Left lung (tissue), 10 donors: ENCODE results near the gene PLA2G4F. TPM values are rescaled to one million over a fixed set of nuclear protein-coding genes. Genes with fewer than 3 reads are reported as not detected.
A peak's percentile ranks its signal among the peaks of the same experiment; 100 is the strongest.

Experiments used
- ATAC-seq: fragments of 200-7000 bp; cut with Tn5 transposase; one replicate; pipeline ENCODE4 v1.9.1; 2020; ENCODE audit warnings: moderate library complexity
- DNase-seq, 4 donors: peaks; one replicate each; pipeline ENCODE4 v3.0.0-alpha.2; 2013 to 2020
- H3K27ac ChIP-seq, 2 donors: fragments of 200-600 bp; sonication (generic) in 1 of 2; one replicate each; pipeline versions ENCODE4 v1.5.0 to v1.8.0; 2020 to 2021
- H3K27me3 ChIP-seq, 2 donors: fragments of 200-600 bp; sonication (generic) in 1 of 2; one replicate each; pipeline versions ENCODE4 v1.5.0 to v1.8.0; 2020 to 2021
- H3K36me3 ChIP-seq, 2 donors: fragments of 200-600 bp; sonication (generic) in 1 of 2; one replicate each; pipeline versions ENCODE4 v1.5.0 to v1.8.0; 2020 to 2021
- H3K4me1 ChIP-seq, 2 donors: fragments of 200-600 bp; one replicate each; pipeline ENCODE4 v1.8.0; 2021
- H3K4me3 ChIP-seq, 2 donors: fragments of 200-600 bp; sonication (generic) in 1 of 2; one replicate each; pipeline versions ENCODE4 v1.5.0 to v1.8.0; 2020 to 2021; ENCODE audit warnings: mild to moderate bottlenecking in 1 of 2
- H3K9me3 ChIP-seq, 2 donors: fragments of 200-600 bp; sonication (generic) in 1 of 2; one replicate each; pipeline versions ENCODE4 v1.5.0 to v1.8.0; 2020 to 2021
- intact Hi-C, 2 donors: fragments of 100-400 bp; cut with DNase I; formaldehyde crosslinking; loops; one replicate each; pipeline versions ENCODE4 v1.11.2 to v1.14.2; 2022
- polyA plus RNA-seq, 6 donors: library from polyadenylated mRNA; unstranded; fragments of 120-200 nt; gene quantifications; one replicate each; pipeline ENCODE4 v1.2.1, GENCODE V29; 2013; ENCODE audit not compliant: insufficient read length in 6 of 6
- total RNA-seq, 2 donors: library from RNA; stranded (reverse); fragmentation: NEBNext Ultra II Directional; extraction: Animal tissue kit (Norgen Biotek cat#: 25700); gene quantifications; one replicate each; pipeline ENCODE4 v1.2.1, GENCODE V29; 2021
- TF ChIP-seq, protein P1 (sequence below), 2 donors: fragments of 200-600 bp; sonication (generic) in 1 of 2; IDR thresholded peaks; one replicate each; pipeline versions ENCODE4 v1.5.0 to v1.8.0; 2021; ENCODE audit warnings: antibody characterized with exemption in 2 of 2
- donor health status: DM: no; HTN: yes; CAD: no.
- donor health status: DM: no; HTN: no; CAD: no.

The PLA2G4F gene
- total and polyA plus RNA-seq, 8 donors = 3.1 to 100 (median 12.7) TPM

DNA sequence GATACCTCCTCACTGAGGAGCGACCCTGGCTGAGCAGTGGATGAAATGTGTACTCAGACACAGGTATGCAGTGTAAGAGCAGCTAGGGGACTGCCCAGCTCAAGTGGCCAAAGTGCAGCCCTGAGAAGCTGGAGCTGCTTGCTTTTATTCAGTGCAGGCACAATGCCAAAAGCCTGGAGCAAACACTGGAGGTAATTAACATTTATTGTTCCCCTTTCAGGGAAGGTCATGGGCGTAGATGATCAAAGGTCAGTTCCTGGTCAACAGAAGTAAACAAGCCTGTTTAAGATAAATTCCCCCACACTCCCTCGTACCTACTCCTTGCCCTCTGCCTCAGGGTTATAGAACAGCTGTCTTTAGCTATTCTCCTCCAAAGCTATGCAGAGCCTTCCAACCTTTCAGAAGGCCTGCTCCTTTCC is 17.5 kb downstream of the PLA2G4F start:
- no peak overlapping the region for H3K27ac ChIP-seq
- intact Hi-C loops = loop anchor here in 1 of 2 donors (5.0 kb wide), 2 partner anchors 72 to 147 kb away; no protein-coding TSS in a partner anchor
- peaks cover 0 to 5% of the 10 kb centered on the region in 2 donors for H3K36me3 ChIP-seq
- H3K4me3 ChIP-seq = no peak overlapping the region
- no peaks in the 10 kb centered on the region for H3K27me3 ChIP-seq
- peak; percentile 39 for ATAC-seq
- H3K9me3 ChIP-seq = no peaks in the 10 kb centered on the region
- peak in 1 of 4 donors; percentile 5 for DNase-seq
- TF ChIP-seq, protein P1, sequence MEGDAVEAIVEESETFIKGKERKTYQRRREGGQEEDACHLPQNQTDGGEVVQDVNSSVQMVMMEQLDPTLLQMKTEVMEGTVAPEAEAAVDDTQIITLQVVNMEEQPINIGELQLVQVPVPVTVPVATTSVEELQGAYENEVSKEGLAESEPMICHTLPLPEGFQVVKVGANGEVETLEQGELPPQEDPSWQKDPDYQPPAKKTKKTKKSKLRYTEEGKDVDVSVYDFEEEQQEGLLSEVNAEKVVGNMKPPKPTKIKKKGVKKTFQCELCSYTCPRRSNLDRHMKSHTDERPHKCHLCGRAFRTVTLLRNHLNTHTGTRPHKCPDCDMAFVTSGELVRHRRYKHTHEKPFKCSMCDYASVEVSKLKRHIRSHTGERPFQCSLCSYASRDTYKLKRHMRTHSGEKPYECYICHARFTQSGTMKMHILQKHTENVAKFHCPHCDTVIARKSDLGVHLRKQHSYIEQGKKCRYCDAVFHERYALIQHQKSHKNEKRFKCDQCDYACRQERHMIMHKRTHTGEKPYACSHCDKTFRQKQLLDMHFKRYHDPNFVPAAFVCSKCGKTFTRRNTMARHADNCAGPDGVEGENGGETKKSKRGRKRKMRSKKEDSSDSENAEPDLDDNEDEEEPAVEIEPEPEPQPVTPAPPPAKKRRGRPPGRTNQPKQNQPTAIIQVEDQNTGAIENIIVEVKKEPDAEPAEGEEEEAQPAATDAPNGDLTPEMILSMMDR (IDR thresholded peaks at IDR 0.05) = no peak
- H3K4me1 ChIP-seq = no peaks in the 10 kb centered on the region

DNA sequence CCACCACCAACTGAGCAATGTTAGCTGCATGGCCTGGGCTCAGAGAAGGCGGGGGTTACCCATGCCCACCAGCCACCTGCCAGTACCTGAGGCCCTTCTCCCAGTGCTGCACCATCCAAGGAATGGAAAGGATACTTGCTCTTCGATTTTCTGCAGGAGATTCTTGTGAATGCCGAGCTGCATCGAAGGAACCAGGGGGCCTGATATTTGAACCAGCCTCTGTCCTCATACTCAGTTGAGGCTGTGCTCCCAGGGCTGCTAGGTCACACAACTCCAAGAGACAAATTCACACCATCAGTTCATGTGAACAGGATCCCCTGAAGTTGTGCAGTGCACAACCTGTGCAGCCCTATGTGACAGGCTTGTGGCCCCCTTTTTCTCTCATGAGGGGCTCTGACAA is 18.0 kb downstream of the PLA2G4F start:
- ATAC-seq = peak; percentile 2
- Histone ChIP-seq H3K9me3 (no peaks in the 10 kb centered on the region), H3K27me3 (no peaks in the 10 kb centered on the region), H3K27ac (no peak overlapping the region), H3K4me3 (no peak overlapping the region), H3K4me1 (no peaks in the 10 kb centered on the region), H3K36me3 (peaks cover 0 to 5% of the 10 kb centered on the region in 2 donors)
- TF ChIP-seq, protein P1 (IDR thresholded peaks at IDR 0.05) = no peak
- intact Hi-C loops = loop anchor here in 1 of 2 donors (5.0 kb wide), 2 partner anchors 71 to 146 kb away; no protein-coding TSS in a partner anchor
- DNase-seq = peak in 1 of 4 donors; percentile 10

DNA sequence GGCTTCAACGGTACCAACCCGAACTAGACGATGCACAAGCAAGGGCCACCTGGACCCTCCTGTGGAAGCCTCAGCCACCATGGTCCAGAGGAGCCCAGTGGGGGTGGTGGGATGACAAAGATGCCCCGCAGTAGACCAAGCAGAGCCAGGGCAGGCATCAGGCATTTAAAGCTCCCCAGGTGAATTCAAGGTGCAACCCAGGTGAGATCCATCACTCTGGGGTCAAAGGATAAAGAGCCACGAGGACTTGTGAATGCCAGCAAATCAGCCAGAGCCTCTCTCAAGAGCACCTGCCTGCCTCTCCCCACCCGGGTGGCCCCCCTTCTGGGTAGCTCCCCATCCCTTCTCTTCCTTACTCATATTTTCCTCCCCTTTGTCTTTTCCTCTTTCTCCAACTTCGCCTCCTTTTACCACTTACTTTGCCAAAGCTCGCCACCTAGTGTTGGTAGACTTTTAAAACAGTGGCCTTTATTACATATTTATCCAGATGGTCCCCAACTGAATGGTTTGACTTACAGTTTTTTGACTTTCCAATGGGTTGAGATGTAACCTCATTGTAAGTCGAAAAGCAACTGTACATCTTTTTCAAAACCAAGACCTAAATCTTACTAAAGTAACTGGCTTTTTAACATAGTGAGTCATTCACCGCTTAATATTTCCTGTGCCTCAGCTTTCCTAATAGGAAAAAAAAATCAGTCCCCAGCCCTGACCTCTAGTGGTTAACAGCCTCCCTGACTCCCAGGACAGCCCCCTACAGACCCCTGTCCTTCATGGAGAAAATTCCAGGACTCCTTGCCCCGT is 18.8 kb downstream of the PLA2G4F start:
- Histone ChIP-seq H3K4me1 (no peaks in the 10 kb centered on the region), H3K27ac (no peak overlapping the region), H3K4me3 (no peak overlapping the region), H3K27me3 (no peaks in the 10 kb centered on the region), H3K36me3 (peaks cover 0 to 5% of the 10 kb centered on the region in 2 donors), H3K9me3 (no peaks in the 10 kb centered on the region)
- intact Hi-C loops = loop anchor here in 1 of 2 donors (5.0 kb wide), 2 partner anchors 70 to 145 kb away; no protein-coding TSS in a partner anchor
- ATAC-seq (peak; percentile 49), DNase-seq (peak in 1 of 4 donors; percentile 47)
- TF ChIP-seq, protein P1 (IDR thresholded peaks at IDR 0.05) = peak; percentile 37 to 42

DNA sequence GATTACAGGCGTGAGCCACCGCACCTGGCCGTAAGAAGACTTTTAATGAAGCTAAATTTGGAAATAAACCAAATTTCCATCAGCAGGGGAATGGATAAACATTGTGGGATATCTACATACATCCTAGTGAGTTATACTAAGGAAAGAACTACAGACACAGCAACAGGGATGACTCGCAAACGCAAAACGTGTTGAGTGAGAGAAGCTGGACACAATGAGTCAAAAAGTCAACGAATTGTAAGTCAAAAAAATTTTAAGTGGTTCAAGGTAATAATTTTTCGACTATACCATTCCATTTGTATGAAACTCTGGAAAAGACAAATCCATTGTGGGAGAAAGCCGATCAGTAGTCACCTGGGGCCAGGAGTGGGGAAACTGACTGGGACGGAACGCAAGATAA is 19.9 kb downstream of the PLA2G4F start:
- Histone ChIP-seq H3K4me3 (no peak overlapping the region), H3K36me3 (no peaks in the 10 kb centered on the region), H3K27ac (no peak overlapping the region), H3K4me1 (no peaks in the 10 kb centered on the region), H3K9me3 (no peaks in the 10 kb centered on the region), H3K27me3 (no peaks in the 10 kb centered on the region)
- DNase-seq = no peak
- TF ChIP-seq, protein P1 (IDR thresholded peaks at IDR 0.05) = no peak
- intact Hi-C loops = loop anchor here in 1 of 2 donors (5.0 kb wide), 2 partner anchors 69 to 144 kb away; no protein-coding TSS in a partner anchor
- ATAC-seq = no peak

DNA sequence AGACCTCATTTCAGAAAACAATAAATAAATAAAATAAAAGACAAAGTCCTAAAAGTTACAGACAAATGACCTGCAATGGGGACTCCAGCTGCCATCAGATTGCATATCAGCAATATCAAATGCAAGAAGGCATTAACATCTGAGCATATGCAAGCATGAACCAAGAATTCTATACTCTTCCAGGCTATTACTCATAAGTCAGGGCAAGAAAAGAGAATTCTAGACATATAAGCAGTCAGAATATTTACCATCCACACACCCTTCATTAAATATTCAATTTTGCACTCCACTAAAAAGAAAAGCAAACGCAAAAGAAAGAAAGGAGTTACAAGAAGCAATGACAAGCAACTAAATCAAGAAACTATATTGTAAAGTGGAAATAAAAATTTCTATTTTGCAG is 21.1 kb downstream of the PLA2G4F start:
- Histone ChIP-seq H3K27ac (no peak overlapping the region), H3K27me3 (no peaks in the 10 kb centered on the region), H3K36me3 (no peaks in the 10 kb centered on the region), H3K4me3 (no peak overlapping the region), H3K4me1 (no peaks in the 10 kb centered on the region), H3K9me3 (no peaks in the 10 kb centered on the region)
- TF ChIP-seq, protein P1 (IDR thresholded peaks at IDR 0.05) = no peak
- DNase-seq = no peak
- intact Hi-C loops = loop anchor here in 1 of 2 donors (5.0 kb wide), 2 partner anchors 68 to 143 kb away; no protein-coding TSS in a partner anchor
- ATAC-seq = no peak
